K562 (cell line): ENCODE data around the gene ASZ1. TPM values are rescaled to one million over a fixed set of nuclear protein-coding genes. Genes with fewer than 3 reads are reported as not detected.

Experiments
- GTF2E2 ChIP-seq: fragments of 200-800 bp; sonication (Bioruptor generic); IDR thresholded peaks from 2 replicates; pipeline ENCODE4 v1.6.1; 2016; ENCODE audit warnings: missing genetic modification characterization, missing compliant biosample characterization
- NR1H2 ChIP-seq: sonication (generic); formaldehyde crosslinking; IDR thresholded peaks from 2 replicates; pipeline ENCODE4 v1.4.0; 2020; ENCODE audit warnings: mild to moderate bottlenecking, missing genetic modification reagents
- RAD21 ChIP-seq, 2 experiments: fragments of 250-450 bp in 1 of 2; fragments of 450-650 bp in 1 of 2; sonication (Bioruptor Pico) in 1 of 2; formaldehyde crosslinking in 1 of 2; IDR thresholded peaks in 1 of 2; conservative IDR thresholded peaks in 1 of 2; 2 replicates each; pipeline versions ENCODE4 v1.4.0 to v1.8.0; 2020 to 2022; ENCODE audit warnings: mild to moderate bottlenecking in 2 of 2, moderate library complexity in 1 of 2
- SAFB2 ChIP-seq: fragments of 200-400 bp; formaldehyde crosslinking; IDR thresholded peaks from 2 replicates; pipeline ENCODE4 v1.6.1; 2018; ENCODE audit warnings: borderline replicate concordance, low read length, low read depth, moderate library complexity; ENCODE audit not compliant: severe bottlenecking
- TAF7 ChIP-seq: fragments of 450-650 bp; IDR thresholded peaks from 2 replicates; pipeline ENCODE4 v1.6.1; 2016; ENCODE audit warnings: missing genetic modification characterization, missing compliant biosample characterization
- ZNF232 ChIP-seq: sonication (generic); formaldehyde crosslinking; IDR thresholded peaks from 2 replicates; pipeline ENCODE4 v1.8.0; 2022; ENCODE audit warnings: mild to moderate bottlenecking, missing genetic modification reagents
- polyA plus RNA-seq, 8 experiments: library from polyadenylated mRNA; depleted of rRNA in 4 of 8; stranded (reverse) in 5 of 8; unstranded in 3 of 8; fragments of >200 nt; fragmentation: Nextera tagmentation in 2 of 8; fragmentation: Illumina TruSeq in 1 of 8; extraction: Ambion mirVana in 2 of 8; extraction: Trizol in 1 of 8; gene quantifications; 2 replicates each; pipeline versions ENCODE4 v1.2.1 to v1.2.3, GENCODE V29; 2011 to 2014; ENCODE audit warnings: inconsistent platforms in 1 of 8, missing spikeins in 1 of 8
- total RNA-seq, 7 experiments: library from RNA; depleted of rRNA in 6 of 7; stranded (reverse); fragments of >200 nt in 6 of 7; fragmentation: Illumina TruSeq in 2 of 7; extraction: Trizol in 2 of 7; gene quantifications; 2 replicates each; pipeline versions ENCODE4 v1.2.1 to v1.2.3, GENCODE V29; 2011 to 2021; ENCODE audit warnings: low replicate concordance in 1 of 7
- TF ChIP-seq, protein P1 (sequence below): sonication (generic); formaldehyde crosslinking; IDR thresholded peaks from 2 replicates; pipeline ENCODE4 v1.8.0; 2022; ENCODE audit warnings: missing genetic modification reagents, mild to moderate bottlenecking, borderline replicate concordance
- TF ChIP-seq, protein P2 (sequence below): fragments of 250-450 bp; sonication (Bioruptor Pico); IDR thresholded peaks from 2 replicates; pipeline ENCODE4 v1.5.0; 2022; ENCODE audit warnings: mild to moderate bottlenecking
- TF ChIP-seq, protein P3 (sequence below): fragments of 250-450 bp; sonication (Bioruptor Pico); IDR thresholded peaks from 2 replicates; pipeline ENCODE4 v1.8.0; 2022; ENCODE audit warnings: moderate library complexity, mild to moderate bottlenecking, inconsistent platforms
- TF ChIP-seq, protein P4 (sequence below): IDR thresholded peaks from 3 replicates; pipeline ENCODE4 v1.6.1; 2011; ENCODE audit warnings: borderline replicate concordance, mild to moderate bottlenecking; ENCODE audit not compliant: insufficient read length, insufficient read depth
- TF ChIP-seq, protein P5 (sequence below): sonication (generic); formaldehyde crosslinking; IDR thresholded peaks from 2 replicates; pipeline ENCODE4 v1.9.0; 2022; ENCODE audit warnings: mild to moderate bottlenecking, missing genetic modification reagents

The ASZ1 gene
- total and polyA plus RNA-seq, 9 of the 15 experiments (the other 6 are each of a cell fraction or from before 2014, with no cell fraction given) = not detected

DNA sequence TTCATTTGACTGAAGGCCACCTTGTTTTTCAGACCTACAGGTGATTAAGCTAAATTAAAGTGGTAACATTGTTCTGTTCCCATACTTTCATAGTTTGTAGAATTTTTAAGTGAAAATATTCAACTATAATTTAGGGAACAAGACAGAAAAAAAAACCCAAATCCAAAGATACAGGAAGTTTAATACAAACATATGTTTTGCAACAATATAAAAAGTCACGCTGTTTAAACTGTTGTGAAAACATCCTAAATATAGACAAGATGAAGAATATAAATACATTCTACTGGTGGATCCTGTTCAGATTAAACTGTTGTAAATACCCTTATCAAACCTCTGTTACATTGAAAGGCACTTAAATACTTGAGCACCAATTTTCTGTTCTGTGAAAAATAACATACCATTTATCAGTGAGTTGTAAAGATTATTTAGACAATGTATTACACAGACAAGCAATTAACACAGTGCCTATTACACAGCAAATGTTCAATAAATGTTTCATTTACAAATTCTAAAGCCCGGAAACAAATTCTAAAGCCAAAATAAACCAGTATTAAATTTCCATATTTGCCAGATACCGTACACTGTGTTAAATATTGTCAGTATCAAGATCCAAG lies 14.2 kb downstream of the ASZ1 start (continued):
- TF ChIP-seq, protein P1, sequence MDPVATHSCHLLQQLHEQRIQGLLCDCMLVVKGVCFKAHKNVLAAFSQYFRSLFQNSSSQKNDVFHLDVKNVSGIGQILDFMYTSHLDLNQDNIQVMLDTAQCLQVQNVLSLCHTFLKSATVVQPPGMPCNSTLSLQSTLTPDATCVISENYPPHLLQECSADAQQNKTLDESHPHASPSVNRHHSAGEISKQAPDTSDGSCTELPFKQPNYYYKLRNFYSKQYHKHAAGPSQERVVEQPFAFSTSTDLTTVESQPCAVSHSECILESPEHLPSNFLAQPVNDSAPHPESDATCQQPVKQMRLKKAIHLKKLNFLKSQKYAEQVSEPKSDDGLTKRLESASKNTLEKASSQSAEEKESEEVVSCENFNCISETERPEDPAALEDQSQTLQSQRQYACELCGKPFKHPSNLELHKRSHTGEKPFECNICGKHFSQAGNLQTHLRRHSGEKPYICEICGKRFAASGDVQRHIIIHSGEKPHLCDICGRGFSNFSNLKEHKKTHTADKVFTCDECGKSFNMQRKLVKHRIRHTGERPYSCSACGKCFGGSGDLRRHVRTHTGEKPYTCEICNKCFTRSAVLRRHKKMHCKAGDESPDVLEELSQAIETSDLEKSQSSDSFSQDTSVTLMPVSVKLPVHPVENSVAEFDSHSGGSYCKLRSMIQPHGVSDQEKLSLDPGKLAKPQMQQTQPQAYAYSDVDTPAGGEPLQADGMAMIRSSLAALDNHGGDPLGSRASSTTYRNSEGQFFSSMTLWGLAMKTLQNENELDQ (CRISPR knock-in tag) = no peak
- TF ChIP-seq, protein P2, sequence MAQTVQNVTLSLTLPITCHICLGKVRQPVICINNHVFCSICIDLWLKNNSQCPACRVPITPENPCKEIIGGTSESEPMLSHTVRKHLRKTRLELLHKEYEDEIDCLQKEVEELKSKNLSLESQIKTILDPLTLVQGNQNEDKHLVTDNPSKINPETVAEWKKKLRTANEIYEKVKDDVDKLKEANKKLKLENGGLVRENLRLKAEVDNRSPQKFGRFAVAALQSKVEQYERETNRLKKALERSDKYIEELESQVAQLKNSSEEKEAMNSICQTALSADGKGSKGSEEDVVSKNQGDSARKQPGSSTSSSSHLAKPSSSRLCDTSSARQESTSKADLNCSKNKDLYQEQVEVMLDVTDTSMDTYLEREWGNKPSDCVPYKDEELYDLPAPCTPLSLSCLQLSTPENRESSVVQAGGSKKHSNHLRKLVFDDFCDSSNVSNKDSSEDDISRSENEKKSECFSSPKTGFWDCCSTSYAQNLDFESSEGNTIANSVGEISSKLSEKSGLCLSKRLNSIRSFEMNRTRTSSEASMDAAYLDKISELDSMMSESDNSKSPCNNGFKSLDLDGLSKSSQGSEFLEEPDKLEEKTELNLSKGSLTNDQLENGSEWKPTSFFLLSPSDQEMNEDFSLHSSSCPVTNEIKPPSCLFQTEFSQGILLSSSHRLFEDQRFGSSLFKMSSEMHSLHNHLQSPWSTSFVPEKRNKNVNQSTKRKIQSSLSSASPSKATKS (CRISPR knock-in tag) = no peak
- TF ChIP-seq, protein P3, sequence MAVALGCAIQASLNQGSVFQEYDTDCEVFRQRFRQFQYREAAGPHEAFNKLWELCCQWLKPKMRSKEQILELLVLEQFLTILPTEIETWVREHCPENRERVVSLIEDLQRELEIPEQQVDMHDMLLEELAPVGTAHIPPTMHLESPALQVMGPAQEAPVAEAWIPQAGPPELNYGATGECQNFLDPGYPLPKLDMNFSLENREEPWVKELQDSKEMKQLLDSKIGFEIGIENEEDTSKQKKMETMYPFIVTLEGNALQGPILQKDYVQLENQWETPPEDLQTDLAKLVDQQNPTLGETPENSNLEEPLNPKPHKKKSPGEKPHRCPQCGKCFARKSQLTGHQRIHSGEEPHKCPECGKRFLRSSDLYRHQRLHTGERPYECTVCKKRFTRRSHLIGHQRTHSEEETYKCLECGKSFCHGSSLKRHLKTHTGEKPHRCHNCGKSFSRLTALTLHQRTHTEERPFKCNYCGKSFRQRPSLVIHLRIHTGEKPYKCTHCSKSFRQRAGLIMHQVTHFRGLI (CRISPR knock-in tag) = no peak
- TF ChIP-seq NR1H2 (CRISPR knock-in tag) = no peak
- TF ChIP-seq RAD21 (CRISPR knock-in tag; conservative IDR thresholded peaks at IDR 0.05 in 1 of 2, IDR thresholded peaks at IDR 0.05 in 1 of 2) = no peak
- TF ChIP-seq GTF2E2 (tag) = no peak
- TF ChIP-seq ZNF232 (CRISPR knock-in tag) = no peak
- TF ChIP-seq TAF7 = no peak
- TF ChIP-seq, protein P4, sequence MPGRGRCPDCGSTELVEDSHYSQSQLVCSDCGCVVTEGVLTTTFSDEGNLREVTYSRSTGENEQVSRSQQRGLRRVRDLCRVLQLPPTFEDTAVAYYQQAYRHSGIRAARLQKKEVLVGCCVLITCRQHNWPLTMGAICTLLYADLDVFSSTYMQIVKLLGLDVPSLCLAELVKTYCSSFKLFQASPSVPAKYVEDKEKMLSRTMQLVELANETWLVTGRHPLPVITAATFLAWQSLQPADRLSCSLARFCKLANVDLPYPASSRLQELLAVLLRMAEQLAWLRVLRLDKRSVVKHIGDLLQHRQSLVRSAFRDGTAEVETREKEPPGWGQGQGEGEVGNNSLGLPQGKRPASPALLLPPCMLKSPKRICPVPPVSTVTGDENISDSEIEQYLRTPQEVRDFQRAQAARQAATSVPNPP = no peak
- TF ChIP-seq, protein P5, sequence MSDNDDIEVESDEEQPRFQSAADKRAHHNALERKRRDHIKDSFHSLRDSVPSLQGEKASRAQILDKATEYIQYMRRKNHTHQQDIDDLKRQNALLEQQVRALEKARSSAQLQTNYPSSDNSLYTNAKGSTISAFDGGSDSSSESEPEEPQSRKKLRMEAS = no peak
- no peak for TF ChIP-seq SAFB2
- TF ChIP-seq, all 486 proteins: peak for 0
